BLaER1 (cell line): Measurements from ENCODE around the gene CFAP74.

Source experiments
- H3K27ac ChIP-seq: shearing (Covaris generic); formaldehyde crosslinking; 2 replicates; pipeline ENCODE4 v1.8.1; 2022
- H3K27me3 ChIP-seq: shearing (Covaris generic); formaldehyde crosslinking; 2 replicates; pipeline ENCODE4 v1.8.1; 2022
- H3K36me3 ChIP-seq: shearing (Covaris generic); formaldehyde crosslinking; 2 replicates; pipeline ENCODE4 v1.8.1; 2022
- H3K4me1 ChIP-seq: shearing (Covaris generic); formaldehyde crosslinking; 2 replicates; pipeline ENCODE4 v1.8.1; 2022
- H3K4me2 ChIP-seq: shearing (Covaris generic); formaldehyde crosslinking; 2 replicates; pipeline ENCODE4 v1.8.1; 2022
- H3K4me3 ChIP-seq: shearing (Covaris generic); formaldehyde crosslinking; 2 replicates; pipeline ENCODE4 v1.8.1; 2022
- H3K9ac ChIP-seq: shearing (Covaris generic); formaldehyde crosslinking; 2 replicates; pipeline ENCODE4 v1.8.1; 2022
- H3K9me3 ChIP-seq: shearing (Covaris generic); formaldehyde crosslinking; 2 replicates; pipeline ENCODE4 v1.8.1; 2022
- H4K20me1 ChIP-seq: shearing (Covaris generic); formaldehyde crosslinking; 2 replicates; pipeline ENCODE4 v1.8.1; 2022
- Cebpa-rat ChIP-seq: shearing (Covaris generic); IDR thresholded peaks from 2 replicates; pipeline ENCODE4 v1.8.1; 2022

CFAP74 gene

DNA sequence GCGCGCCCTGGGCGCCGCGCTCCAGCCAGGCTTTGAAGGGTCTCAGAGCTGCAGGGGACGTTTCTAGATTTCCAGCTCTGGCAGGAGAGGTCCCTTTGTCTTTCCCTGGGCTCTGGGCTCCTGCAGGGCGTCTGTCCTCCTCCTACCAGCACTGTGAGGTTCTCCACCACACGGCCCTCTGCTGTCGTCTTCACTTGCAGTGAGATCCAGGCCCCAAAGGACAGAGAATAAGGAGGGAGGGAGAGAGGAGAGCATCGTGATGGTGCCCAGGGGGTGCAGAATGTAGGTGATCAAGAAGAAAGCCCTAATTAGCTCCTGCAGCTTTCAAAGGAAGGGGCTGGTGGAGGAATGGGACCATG, 108.5 kb downstream of the CFAP74 start:
- Histone ChIP-seq H3K9me3 (no peaks in the 10 kb centered on the region), H3K4me1 (peaks cover 83% of the 10 kb centered on the region), H3K27me3 (no peaks in the 10 kb centered on the region), H3K4me3 (peak overlapping the region; percentile 38), H3K27ac (peak overlapping the region; percentile 92), H3K9ac (peak overlapping the region; percentile 89), H3K4me2 (peak overlapping the region; percentile 98), H4K20me1 (peaks cover 2% of the 10 kb centered on the region; the same call in 1 of the 2 replicates), H3K36me3 (no peaks in the 10 kb centered on the region)
- TF ChIP-seq Cebpa-rat, result no peak

DNA sequence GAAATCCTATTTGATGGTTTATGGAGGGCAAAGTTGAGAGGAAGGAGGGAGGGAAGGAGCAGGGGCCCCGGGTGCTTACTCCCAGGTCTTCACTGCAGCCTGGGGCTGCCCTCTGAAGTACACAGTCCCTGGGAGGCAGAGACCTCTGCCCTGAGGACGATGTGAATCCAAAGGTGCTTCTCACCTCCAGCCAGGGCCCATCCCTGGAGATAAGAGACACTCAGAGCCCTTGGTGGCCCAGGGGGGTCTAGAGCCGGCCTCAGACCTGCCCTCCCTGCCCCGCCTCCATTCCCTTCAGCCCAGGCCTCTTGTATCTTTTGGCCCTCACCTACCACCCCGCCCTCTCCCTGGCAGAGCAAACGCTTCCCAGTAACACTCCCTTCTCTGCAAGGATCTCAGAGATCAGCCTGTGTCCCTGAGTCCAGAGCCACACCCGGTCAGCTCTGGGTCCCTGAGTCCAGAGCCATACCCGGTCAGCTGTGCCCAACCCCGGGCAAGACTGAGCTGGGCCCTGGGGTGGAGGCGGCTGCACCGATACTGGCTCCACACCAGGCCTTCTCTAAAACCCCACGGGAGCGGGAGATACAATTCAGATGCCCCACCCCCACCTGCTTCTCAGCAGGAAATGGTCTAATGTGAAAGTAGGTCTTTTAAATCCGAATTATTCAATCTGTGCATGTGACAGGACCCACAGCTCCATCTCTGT, 109.1 kb downstream of the CFAP74 start:
- Histone ChIP-seq H4K20me1 (peaks cover 7% of the 10 kb centered on the region), H3K36me3 (no peaks in the 10 kb centered on the region), H3K9ac (peak overlapping the region; percentile 89), H3K27ac (peak overlapping the region; percentile 92), H3K27me3 (no peaks in the 10 kb centered on the region), H3K4me3 (peak overlapping the region; percentile 38), H3K9me3 (no peaks in the 10 kb centered on the region), H3K4me1 (peaks cover 78% of the 10 kb centered on the region), H3K4me2 (peak overlapping the region; percentile 98)
- TF ChIP-seq Cebpa-rat, result no peak

DNA sequence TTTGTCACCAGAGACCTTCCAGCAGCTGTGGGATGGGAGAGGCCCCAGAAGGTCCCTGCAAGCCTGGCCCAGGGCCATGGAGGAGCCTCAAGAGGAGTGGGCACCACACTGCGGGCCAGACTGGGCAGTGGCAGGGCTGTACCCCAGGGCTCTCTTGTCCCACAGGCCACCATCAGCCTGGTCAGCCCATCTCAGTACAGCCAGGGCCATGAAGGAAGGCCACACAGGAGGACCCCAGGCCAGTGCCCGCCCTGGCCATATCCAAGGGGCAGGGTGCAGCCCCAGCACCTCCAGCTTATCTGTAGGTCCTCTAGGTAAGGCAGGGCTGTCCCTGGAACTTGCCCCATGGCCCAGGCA, 109.6 kb downstream of the CFAP74 start:
- H3K4me2 ChIP-seq, result peak overlapping the region; percentile 98

DNA sequence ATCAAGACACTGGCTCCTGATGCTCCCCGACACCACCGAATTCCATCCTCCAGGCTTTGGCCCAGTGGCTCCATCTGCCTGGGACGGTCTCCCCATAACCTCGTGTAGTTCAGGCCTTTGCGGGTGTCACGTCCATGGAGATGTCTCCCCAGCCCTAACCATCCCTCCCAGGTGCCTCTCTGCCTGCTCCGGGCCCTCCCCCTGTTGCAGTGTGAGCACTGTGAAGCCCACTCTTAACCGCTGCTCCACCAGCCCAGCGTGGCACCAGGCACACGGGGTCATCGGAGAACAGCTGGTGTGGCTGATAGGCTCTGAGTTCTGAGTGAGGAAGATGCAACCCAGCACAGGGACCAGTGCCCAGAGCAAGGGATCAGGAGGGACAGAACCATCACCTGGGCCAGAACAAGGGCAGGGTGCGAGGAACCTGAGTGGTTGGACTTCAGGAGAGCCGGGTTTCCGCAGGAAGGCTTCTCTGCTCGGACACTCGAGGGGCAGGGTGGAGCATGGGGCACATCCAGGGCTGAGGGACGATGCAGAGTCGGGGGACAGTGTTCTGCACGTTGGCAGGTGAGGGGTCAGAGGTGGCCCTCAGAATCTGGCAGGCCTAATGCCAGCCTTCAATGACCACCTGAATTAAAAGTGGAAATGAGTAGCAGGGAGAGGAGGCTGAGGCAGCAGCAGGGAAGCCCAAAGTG, 110.1 kb downstream of the CFAP74 start:
- H3K36me3 ChIP-seq, result no peaks in the 10 kb centered on the region
- H3K4me1 ChIP-seq, result peaks cover 75% of the 10 kb centered on the region
- H3K9me3 ChIP-seq, result no peaks in the 10 kb centered on the region
- peak overlapping the region; percentile 92 for H3K27ac ChIP-seq
- H3K4me2 ChIP-seq, result peak overlapping the region; percentile 98
- peaks cover 18% of the 10 kb centered on the region for H4K20me1 ChIP-seq
- no peak overlapping the region; the same call in 1 of the 2 replicates for H3K4me3 ChIP-seq
- peak overlapping the region; percentile 89 for H3K9ac ChIP-seq
- no peak for TF ChIP-seq Cebpa-rat
- H3K27me3 ChIP-seq, result no peaks in the 10 kb centered on the region

More for the DNA sequence above, 109.6 kb downstream of the CFAP74 start:
- Histone ChIP-seq H3K4me3 (peak overlapping the region; percentile 38; the same call in 1 of the 2 replicates), H3K27ac (peak overlapping the region; percentile 92), H4K20me1 (peaks cover 12% of the 10 kb centered on the region), H3K4me1 (peaks cover 75% of the 10 kb centered on the region), H3K27me3 (no peaks in the 10 kb centered on the region), H3K9me3 (no peaks in the 10 kb centered on the region), H3K9ac (peak overlapping the region; percentile 89), H3K36me3 (no peaks in the 10 kb centered on the region)
- TF ChIP-seq Cebpa-rat, result no peak

DNA sequence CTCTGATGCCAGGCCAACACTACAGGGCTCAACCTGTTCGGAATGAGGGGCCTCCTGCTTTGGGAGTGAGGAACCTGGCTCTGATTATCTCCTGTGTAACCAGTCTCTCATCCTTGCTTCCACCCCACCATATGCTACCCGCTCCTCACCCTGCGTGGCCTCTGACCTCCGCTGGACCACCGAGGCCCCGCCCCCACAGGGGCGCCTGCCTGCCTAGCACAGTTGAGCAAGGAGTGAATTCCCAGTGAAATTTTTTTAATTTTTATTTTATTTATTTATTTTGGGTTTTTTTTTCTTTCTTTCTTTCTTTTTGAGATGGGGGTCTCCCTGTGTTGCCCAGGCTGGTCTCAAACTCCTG, 110.8 kb downstream of the CFAP74 start:
- Histone ChIP-seq H3K27me3 (no peaks in the 10 kb centered on the region), H3K4me1 (peaks cover 75% of the 10 kb centered on the region), H3K4me3 (peak overlapping the region; percentile 83), H3K9me3 (no peaks in the 10 kb centered on the region), H3K27ac (peak overlapping the region; percentile 92), H4K20me1 (peaks cover 25% of the 10 kb centered on the region), H3K4me2 (peak overlapping the region; percentile 98), H3K9ac (peak overlapping the region; percentile 89), H3K36me3 (peaks cover 4% of the 10 kb centered on the region)
- TF ChIP-seq Cebpa-rat, result no peak

DNA sequence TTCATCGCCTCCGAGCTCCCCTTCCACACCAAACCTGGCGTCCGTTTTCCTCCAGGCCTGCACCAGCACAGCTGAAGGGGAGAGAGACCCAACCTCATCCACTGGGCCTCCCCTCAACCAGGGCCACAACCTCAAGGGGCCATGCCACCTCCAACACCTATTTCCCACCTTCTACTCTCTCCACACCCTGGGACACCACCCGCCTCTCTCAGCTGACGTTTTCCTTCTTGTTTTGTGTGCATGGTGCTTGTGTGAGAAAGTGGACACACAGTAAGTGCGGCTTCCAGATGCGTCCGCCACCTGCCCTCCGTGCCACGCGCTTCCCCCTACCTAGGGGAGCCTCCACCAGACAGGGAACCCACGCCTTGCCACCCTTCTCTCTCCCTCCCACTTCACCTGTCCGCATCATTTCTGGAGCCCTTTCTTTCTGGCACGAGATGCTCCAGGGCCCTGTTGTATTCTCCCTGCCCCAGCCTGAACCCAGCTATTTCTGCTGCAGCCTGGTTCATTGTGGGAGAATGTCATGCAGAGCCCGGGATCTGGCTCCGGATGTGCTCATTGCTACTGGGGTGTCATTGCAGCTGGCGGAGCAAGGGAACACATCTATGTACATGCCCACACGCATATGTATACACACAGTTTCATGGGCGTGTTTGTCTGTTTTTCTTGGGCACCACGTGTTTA, 111.4 kb downstream of the CFAP74 start:
- peak overlapping the region; percentile 89 for H3K9ac ChIP-seq

DNA sequence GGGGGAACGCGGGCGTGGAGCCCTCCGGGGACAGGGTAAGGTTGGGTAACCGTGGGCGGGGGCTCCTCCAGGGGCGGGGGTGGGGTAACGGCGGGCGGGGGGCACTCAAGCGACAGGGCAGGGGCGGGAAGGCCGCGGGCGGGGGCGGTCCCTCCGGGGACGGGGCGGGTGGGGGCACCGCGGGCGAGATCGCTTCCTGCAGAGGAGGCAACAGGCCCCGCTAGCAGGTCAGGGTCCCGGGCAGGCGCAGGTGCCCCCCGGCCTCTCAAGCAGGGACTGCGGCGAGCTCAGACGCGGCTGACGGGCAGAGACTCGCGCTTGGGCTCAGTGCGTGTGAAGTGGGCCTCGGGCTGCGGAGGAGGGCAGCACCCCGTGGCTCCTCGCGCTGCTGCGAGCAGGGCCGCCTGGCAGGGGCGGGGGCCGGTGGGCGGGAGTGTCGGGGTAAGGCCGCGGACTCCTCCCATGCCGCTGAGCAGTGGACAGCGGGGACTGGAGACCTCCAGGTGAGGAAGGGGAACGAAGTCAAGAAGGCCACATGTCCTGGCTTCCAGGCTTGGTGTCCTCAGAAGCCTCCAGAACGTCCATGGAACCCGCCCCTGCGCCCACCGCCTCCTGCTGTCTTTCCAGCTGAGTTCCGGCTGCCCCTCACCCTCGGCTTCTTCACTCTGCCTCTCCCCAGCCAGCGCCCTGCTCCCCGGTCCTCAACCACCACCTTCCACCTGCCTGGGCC, 112.1 kb downstream of the CFAP74 start:
- Histone ChIP-seq H3K27me3 (no peaks in the 10 kb centered on the region), H4K20me1 (peaks cover 37% of the 10 kb centered on the region), H3K4me3 (peak overlapping the region; percentile 83), H3K4me2 (peak overlapping the region; percentile 98), H3K27ac (peak overlapping the region; percentile 100), H3K4me1 (peaks cover 75% of the 10 kb centered on the region), H3K9me3 (no peaks in the 10 kb centered on the region), H3K36me3 (peaks cover 7% of the 10 kb centered on the region), H3K9ac (peak overlapping the region; percentile 99)
- no peak for TF ChIP-seq Cebpa-rat

More for the DNA sequence above, 111.4 kb downstream of the CFAP74 start:
- peak overlapping the region; percentile 98 for H3K4me2 ChIP-seq
- H3K36me3 ChIP-seq, result peaks cover 4% of the 10 kb centered on the region
- H3K4me1 ChIP-seq, result peaks cover 75% of the 10 kb centered on the region
- H3K9me3 ChIP-seq, result no peaks in the 10 kb centered on the region
- H3K27me3 ChIP-seq, result no peaks in the 10 kb centered on the region
- H3K4me3 ChIP-seq, result peak overlapping the region; percentile 83
- TF ChIP-seq Cebpa-rat, result no peak
- peak overlapping the region; percentile 92 for H3K27ac ChIP-seq
- peaks cover 30% of the 10 kb centered on the region for H4K20me1 ChIP-seq

DNA sequence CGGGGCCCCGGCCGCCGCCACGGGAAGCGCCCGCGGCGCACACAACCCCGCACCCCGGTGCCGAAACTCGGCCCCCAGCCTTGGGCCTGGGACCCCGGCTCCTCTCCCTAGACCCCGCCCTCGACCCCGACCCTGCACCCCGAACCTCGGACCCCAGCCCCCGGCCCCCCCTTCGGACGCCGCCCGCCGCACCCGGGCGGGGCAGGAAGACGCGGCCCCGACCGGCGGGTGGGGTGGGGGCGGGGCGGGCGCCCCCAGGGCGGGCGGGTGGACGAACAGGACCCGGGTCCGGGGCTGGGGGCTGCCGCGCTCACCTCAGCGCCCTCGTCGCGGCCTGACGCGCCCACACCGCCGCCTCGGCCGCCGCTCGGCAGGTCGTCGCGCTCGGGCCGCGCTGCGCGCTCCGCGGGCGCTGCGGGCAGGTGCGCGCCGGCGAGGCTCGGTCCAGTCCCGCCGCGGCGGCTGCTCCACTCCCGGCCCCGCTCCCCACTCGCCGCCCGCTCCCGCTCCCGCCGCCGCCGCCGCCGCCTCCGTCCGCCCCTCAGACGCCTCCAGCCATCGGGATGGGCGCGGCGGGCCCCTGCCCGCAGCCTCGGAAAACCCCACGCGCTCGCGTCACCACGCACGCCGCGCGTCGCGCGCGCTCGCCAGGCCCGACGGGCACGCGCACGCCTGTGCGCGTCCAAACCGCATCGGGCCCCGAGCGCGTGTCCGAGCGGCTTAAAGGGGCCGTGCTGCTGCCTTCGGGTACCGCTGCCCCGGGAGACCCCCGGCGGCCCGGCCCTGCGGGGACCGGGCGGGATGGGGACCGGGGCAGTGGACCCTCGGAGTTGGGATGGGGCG, 112.9 kb downstream of the CFAP74 start, which contains the start of gene GNB1:
GNB1 (minus strand) TSS at position 582 of the 843 bp plus-strand sequence. CDS start 65,634 bp downstream, outside the sequence.
- peak within 1 kb of the TSS; percentile 98 for H3K4me2 ChIP-seq
- peaks cover 14% of the 10 kb centered on the region for H3K36me3 ChIP-seq
- H3K4me1 ChIP-seq, result peaks cover 75% of the 10 kb centered on the region
- peak within 1 kb of the TSS; percentile 83 for H3K4me3 ChIP-seq
- no peak for TF ChIP-seq Cebpa-rat
- H3K9ac ChIP-seq, result peak within 1 kb of the TSS; percentile 99
- H3K9me3 ChIP-seq, result no peaks in the 10 kb centered on the region
- no peaks in the 10 kb centered on the region for H3K27me3 ChIP-seq
- H4K20me1 ChIP-seq, result peaks cover 45% of the 10 kb centered on the region
- H3K27ac ChIP-seq, result peak within 1 kb of the TSS; percentile 100
